Suprapubic skin (tissue), 4 donors: ENCODE measurements around the gene KRT6B. TPM values are rescaled to one million over a fixed set of nuclear protein-coding genes. Genes with fewer than 3 reads are reported as not detected.

ENCODE experiments used
- DNase-seq, 2 donors: peaks; one replicate each; pipeline ENCODE4 v3.0.0-alpha.2; 2019; ENCODE audit warnings: low spot score in 2 of 2
- H3K27ac ChIP-seq: fragments of 200-600 bp; sonication (generic); one replicate; pipeline ENCODE4 v1.5.1; 2019
- H3K27me3 ChIP-seq: fragments of 200-600 bp; sonication (generic); one replicate; pipeline ENCODE4 v1.5.1; 2019
- H3K36me3 ChIP-seq: fragments of 200-600 bp; sonication (generic); one replicate; pipeline ENCODE4 v1.5.1; 2019
- H3K4me1 ChIP-seq: fragments of 200-600 bp; sonication (generic); one replicate; pipeline ENCODE4 v1.5.1; 2019
- H3K4me3 ChIP-seq: fragments of 200-600 bp; sonication (generic); one replicate; pipeline ENCODE4 v1.5.1; 2019; ENCODE audit warnings: mild to moderate bottlenecking
- H3K9me3 ChIP-seq: fragments of 200-600 bp; sonication (generic); one replicate; pipeline ENCODE4 v1.5.1; 2019
- CTCF ChIP-seq, 2 donors: fragments of 200-600 bp in 1 of 2; fragments of 450-650 bp in 1 of 2; sonication (generic) in 1 of 2; IDR thresholded peaks; one replicate each; pipeline ENCODE4 v1.5.1; 2016 to 2019; ENCODE audit warnings: antibody characterized with exemption in 2 of 2, mild to moderate bottlenecking in 1 of 2, moderate library complexity in 1 of 2
- EP300 ChIP-seq: sonication (generic); formaldehyde crosslinking; IDR thresholded peaks from one replicate; pipeline ENCODE4 v1.6.1; 2017; ENCODE audit warnings: antibody characterized with exemption
- POLR2A ChIP-seq, 2 donors: fragments of 450-650 bp; IDR thresholded peaks; one replicate each; pipeline ENCODE4 v1.6.1; 2017; ENCODE audit warnings: antibody characterized with exemption in 2 of 2, mild to moderate bottlenecking in 2 of 2, moderate library complexity in 2 of 2
- POLR2AphosphoS5 ChIP-seq, 3 donors: sonication (generic); formaldehyde crosslinking; IDR thresholded peaks; one replicate each; pipeline ENCODE4 v1.6.1; 2017; ENCODE audit warnings: antibody characterized with exemption in 3 of 3
- WGBS: methylation state at CpG from one replicate; pipeline ENCODE4 v1.1.5; 2018; 5-methylcytosine and 5-hydroxymethylcytosine counted together
- total RNA-seq, 4 donors: library from RNA; depleted of rRNA; stranded (reverse); fragments of >200 nt; gene quantifications; one replicate each; pipeline ENCODE4 v1.1.0, GENCODE V29; 2016

Gene KRT6B
- total RNA-seq, 4 donors from 2014 or later = 44.8 to 765 (median 249) TPM

GRCh38 chr12:52398176-52398575 lies 53.8 kb downstream of the KRT6B start:
- Histone ChIP-seq H3K9me3 (no peaks in the 10 kb centered on the region), H3K27ac (no peak overlapping the region), H3K4me1 (peaks cover 8% of the 10 kb centered on the region), H3K36me3 (no peaks in the 10 kb centered on the region), H3K4me3 (no peak overlapping the region), H3K27me3 (peaks cover 13% of the 10 kb centered on the region)
- DNase-seq = no peak
- 94% methylated on average over 1 of the region's 1 CpG for WGBS
- TF ChIP-seq POLR2A (IDR thresholded peaks at IDR 0.05) (no peak), CTCF (IDR thresholded peaks at IDR 0.05) (no peak), POLR2AphosphoS5 (IDR thresholded peaks at IDR 0.05) (no peak), EP300 (no peak)

- TF ChIP-seq POLR2AphosphoS5 (IDR thresholded peaks at IDR 0.05) (no peak), EP300 (no peak), CTCF (IDR thresholded peaks at IDR 0.05) (no peak), POLR2A (IDR thresholded peaks at IDR 0.05) (no peak)
- no peak overlapping the region for H3K4me3 ChIP-seq
- no peaks in the 10 kb centered on the region for H3K36me3 ChIP-seq
- H3K27ac ChIP-seq = no peak overlapping the region
- H3K4me1 ChIP-seq = peaks cover 17% of the 10 kb centered on the region
- DNase-seq = peak in 1 of 2 donors; percentile 27
- WGBS = 87% methylated on average over 8 of the region's 8 CpGs
- no peaks in the 10 kb centered on the region for H3K9me3 ChIP-seq
- H3K27me3 ChIP-seq = peaks cover 13% of the 10 kb centered on the region
These were observed 55.3 kb downstream of the KRT6B start for GRCh38 chr12:52396656-52397055.

Other genes starting within 250 kb of the KRT6B start
- 100 to 1,000 TPM in 3 of 4 donors, 10 to 100 TPM in 1; 95.8 to 176 (median 123) TPM for gene KRT7, start 218.9 kb downstream of the KRT6B start, total RNA-seq
- 100 to 1,000 TPM in 1 of 4 donors, 10 to 100 TPM in 2, 1 to 10 TPM in 1; 1.0 to 289 (median 37.0) TPM for gene KRT86, start 177.5 kb downstream of the KRT6B start, total RNA-seq
- 100 to 1,000 TPM in 1 of 4 donors, 10 to 100 TPM in 2, under 1 TPM in 1; 0.72 to 346 (median 21.0) TPM for gene KRT81, start 160.6 kb downstream of the KRT6B start, total RNA-seq
- gene KRT83, start 130.7 kb downstream of the KRT6B start, total RNA-seq = 10 to 100 TPM in 3 of 4 donors, not detected in 1; 10.3 to 97.1 (median 33.9) TPM
- gene KRT85, start 84.7 kb downstream of the KRT6B start, total RNA-seq = 100 to 1,000 TPM in 2 of 4 donors, 10 to 100 TPM in 1, 1 to 10 TPM in 1; 4.2 to 766 (median 96.1) TPM
- 1 to 10 TPM in 1 of 4 donors, under 1 TPM in 2, not detected in 1; 0.49 to 2.1 (median 0.65) TPM for gene KRT84, start 66.5 kb downstream of the KRT6B start, total RNA-seq
- gene KRT82, start 45.8 kb downstream of the KRT6B start, total RNA-seq = 10 to 100 TPM in 1 of 4 donors, 1 to 10 TPM in 3; 1.3 to 40.7 (median 7.6) TPM
- 10 to 100 TPM in 3 of 4 donors, 1 to 10 TPM in 1; 3.3 to 67.9 (median 21.2) TPM for gene KRT75, start 17.8 kb downstream of the KRT6B start, total RNA-seq
- 10 to 100 TPM in 2 of 4 donors, 1 to 10 TPM in 1, not detected in 1; 7.8 to 23.7 (median 14.8) TPM for gene KRT6C, start 21.7 kb upstream of the KRT6B start, total RNA-seq
- gene KRT6A, start 41.1 kb upstream of the KRT6B start, total RNA-seq = 1,000 to 10,000 TPM in 1 of 4 donors, 100 to 1,000 TPM in 2, 10 to 100 TPM in 1; 57.7 to 1,258 (median 594) TPM
- gene KRT5, start 68.2 kb upstream of the KRT6B start, total RNA-seq = 1,000 to 10,000 TPM; 3,026 to 9,625 (median 8,067) TPM
- gene KRT71, start 101.0 kb upstream of the KRT6B start, total RNA-seq = 100 to 1,000 TPM in 1 of 4 donors, 10 to 100 TPM in 2, 1 to 10 TPM in 1; 5.5 to 231 (median 70.8) TPM
- gene KRT74, start 121.7 kb upstream of the KRT6B start, total RNA-seq = 10 to 100 TPM in 3 of 4 donors, 1 to 10 TPM in 1; 2.0 to 44.4 (median 21.2) TPM
- gene KRT72, start 149.3 kb upstream of the KRT6B start, total RNA-seq = 10 to 100 TPM in 1 of 4 donors, 1 to 10 TPM in 3; 2.0 to 19.2 (median 8.8) TPM
- 10 to 100 TPM in 3 of 4 donors, 1 to 10 TPM in 1; 8.7 to 27.4 (median 17.5) TPM for gene KRT73, start 166.4 kb upstream of the KRT6B start, total RNA-seq
- gene KRT2, start 200.1 kb upstream of the KRT6B start, total RNA-seq = 1,000 to 10,000 TPM in 2 of 4 donors, 100 to 1,000 TPM in 2; 357 to 1,953 (median 1,221) TPM
- 1,000 to 10,000 TPM; 4,815 to 9,656 (median 5,822) TPM for gene KRT1, start 228.3 kb upstream of the KRT6B start, total RNA-seq